Measurements from ENCODE around the gene SLC41A3.
"Not testable (repeated sequence)": the region's sequence is repeated elsewhere in the genome, so short reads cannot be mapped to it uniquely, and the experiment has no call there.

Gene SLC41A3

DNA sequence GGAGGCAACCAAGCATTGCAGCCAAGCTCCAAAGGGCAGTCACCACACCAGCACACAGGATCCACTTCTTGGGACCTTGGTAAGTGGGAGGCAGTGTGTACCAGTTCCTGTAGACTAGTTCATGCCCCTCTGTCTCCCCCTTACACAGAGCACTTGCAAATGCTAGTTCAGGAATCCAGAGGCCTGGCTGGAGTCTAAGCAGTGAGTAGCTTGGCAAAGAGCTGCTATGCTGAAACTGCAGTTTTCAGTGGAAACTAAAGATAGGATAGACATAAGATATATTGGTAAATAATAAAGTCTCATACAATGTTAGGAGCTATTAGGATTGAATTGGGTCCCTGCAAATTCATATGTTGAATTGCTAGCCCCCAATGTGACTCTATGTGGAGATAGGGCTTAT is 13.9 kb upstream of the SLC41A3 start:
- H3K36me3 Mint-ChIP-seq (ENCODE audit: low read depth) = no peaks in the 10 kb centered on the region
- peak overlapping the region in 2 of 3 experiments; percentile 61 to 66 for H3K27ac Mint-ChIP-seq
- peaks cover 4% of the 10 kb centered on the region for H3K27me3 Mint-ChIP-seq (ENCODE audit: low read depth)
- peaks cover 26% of the 10 kb centered on the region for H3K9me3 Mint-ChIP-seq
- TF ChIP-seq, protein P1, sequence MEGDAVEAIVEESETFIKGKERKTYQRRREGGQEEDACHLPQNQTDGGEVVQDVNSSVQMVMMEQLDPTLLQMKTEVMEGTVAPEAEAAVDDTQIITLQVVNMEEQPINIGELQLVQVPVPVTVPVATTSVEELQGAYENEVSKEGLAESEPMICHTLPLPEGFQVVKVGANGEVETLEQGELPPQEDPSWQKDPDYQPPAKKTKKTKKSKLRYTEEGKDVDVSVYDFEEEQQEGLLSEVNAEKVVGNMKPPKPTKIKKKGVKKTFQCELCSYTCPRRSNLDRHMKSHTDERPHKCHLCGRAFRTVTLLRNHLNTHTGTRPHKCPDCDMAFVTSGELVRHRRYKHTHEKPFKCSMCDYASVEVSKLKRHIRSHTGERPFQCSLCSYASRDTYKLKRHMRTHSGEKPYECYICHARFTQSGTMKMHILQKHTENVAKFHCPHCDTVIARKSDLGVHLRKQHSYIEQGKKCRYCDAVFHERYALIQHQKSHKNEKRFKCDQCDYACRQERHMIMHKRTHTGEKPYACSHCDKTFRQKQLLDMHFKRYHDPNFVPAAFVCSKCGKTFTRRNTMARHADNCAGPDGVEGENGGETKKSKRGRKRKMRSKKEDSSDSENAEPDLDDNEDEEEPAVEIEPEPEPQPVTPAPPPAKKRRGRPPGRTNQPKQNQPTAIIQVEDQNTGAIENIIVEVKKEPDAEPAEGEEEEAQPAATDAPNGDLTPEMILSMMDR (IDR thresholded peaks at IDR 0.05; ENCODE audit: unreplicated experiment in 3 of 3) = no peak
- H3K4me1 Mint-ChIP-seq = peaks cover 15% of the 10 kb centered on the region
- H3K4me3 Mint-ChIP-seq = no peak overlapping the region

DNA sequence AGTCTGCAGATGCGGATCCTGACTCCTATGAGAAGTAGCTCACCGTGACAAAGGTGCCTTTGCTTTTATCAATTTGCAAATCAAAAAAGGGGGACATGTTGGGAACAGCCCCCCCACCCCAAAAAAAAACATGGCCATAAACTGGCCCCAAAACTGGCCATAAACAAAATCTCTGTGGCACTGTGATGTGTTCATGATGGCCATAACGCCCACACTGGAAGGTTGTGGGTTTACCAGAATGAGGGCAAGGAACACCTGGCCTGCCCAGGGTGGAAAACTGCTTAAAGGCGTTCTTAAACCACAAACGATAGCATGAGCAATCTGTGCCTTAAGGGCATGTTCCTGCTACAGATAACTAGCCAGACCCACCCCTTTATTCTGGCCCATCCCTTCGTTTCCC is 12.3 kb upstream of the SLC41A3 start:
- not testable (repeated sequence) for H3K27ac Mint-ChIP-seq; H3K27me3 Mint-ChIP-seq (ENCODE audit: low read depth); H3K36me3 Mint-ChIP-seq (ENCODE audit: low read depth); H3K4me1 Mint-ChIP-seq; H3K4me3 Mint-ChIP-seq
- H3K9me3 Mint-ChIP-seq = peaks cover 35% of the 10 kb centered on the region

DNA sequence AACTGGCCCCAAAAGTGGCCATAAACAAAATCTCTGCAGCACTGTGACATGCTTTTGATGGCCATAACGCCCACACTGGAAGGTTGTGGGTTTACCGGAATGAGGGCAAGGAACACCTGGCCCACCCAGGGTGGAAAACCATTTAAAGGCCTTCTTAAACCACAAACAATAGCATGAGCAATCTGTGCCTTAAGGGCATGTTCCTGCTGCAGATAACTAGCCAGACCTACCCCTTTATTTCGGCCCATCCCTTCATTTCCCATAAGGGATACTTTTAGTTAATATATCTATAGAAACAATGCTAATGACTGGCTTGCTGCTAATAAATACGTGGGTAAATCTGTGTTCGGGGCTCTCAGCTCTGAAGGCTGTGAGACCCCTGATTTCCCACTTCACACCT is 8.2 kb upstream of the SLC41A3 start:
- peaks cover 43% of the 10 kb centered on the region for H3K9me3 Mint-ChIP-seq
- not testable (repeated sequence) for H3K27ac Mint-ChIP-seq; H3K27me3 Mint-ChIP-seq (ENCODE audit: low read depth); H3K4me1 Mint-ChIP-seq; H3K4me3 Mint-ChIP-seq; H3K36me3 Mint-ChIP-seq (ENCODE audit: low read depth)

DNA sequence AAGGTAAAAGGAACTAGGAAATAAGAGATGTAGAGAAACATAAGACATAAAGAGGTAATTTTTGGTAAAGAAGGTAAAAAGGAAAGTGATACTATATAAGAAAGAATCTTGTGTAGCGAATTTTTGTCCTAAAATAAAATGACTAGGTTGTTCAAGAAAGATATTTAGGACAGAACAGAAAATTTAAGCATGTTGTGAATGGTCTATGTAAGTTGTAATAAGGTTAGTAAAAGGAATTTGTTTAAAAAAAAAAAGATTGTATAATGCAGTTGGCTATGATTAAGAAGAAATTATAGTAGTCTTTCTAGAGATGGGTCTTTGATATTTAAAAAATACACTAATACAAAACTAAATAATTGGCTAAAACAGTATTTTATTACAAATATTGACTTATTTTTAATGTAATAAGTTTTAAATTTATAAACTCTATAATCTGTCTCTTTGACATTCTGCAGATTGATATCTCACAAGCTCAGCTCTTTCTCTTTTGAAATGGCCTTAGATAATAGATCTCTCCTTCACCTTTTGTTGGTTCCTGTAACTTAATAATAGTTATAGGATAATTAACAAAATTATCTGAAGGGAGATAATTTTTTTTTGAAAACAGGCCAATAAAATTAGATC is 3.7 kb upstream of the SLC41A3 start:
- peaks cover 6% of the 10 kb centered on the region for H3K36me3 Mint-ChIP-seq (ENCODE audit: low read depth)
- H3K9me3 Mint-ChIP-seq = peaks cover 24% of the 10 kb centered on the region
- H3K27me3 Mint-ChIP-seq (ENCODE audit: low read depth) = no peaks in the 10 kb centered on the region
- H3K4me3 Mint-ChIP-seq = no peak overlapping the region
- peaks cover 12% of the 10 kb centered on the region for H3K4me1 Mint-ChIP-seq
- TF ChIP-seq, protein P1 (IDR thresholded peaks at IDR 0.05; ENCODE audit: unreplicated experiment in 3 of 3) = no peak
- H3K27ac Mint-ChIP-seq = no peak overlapping the region

DNA sequence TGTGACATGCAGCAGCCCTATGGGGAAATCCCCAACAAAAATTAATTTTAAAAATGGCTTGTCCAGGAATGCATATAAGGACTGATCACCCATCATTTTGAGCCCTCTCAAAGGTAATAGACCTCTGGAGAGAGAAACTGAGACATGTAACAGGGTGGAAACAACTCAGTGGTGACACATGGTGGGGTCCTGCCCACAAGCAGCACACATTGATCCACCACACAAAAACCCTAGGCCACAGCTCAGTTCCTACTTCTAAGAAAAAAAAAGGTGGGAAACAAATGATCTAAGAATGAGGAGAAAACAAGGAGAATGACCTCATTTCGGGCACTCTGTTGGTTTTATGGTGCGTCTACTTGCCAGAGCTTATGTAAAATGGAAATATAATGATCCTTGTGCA is 1.9 kb upstream of the SLC41A3 start:
- peaks cover 12% of the 10 kb centered on the region for H3K4me1 Mint-ChIP-seq
- H3K27me3 Mint-ChIP-seq (ENCODE audit: low read depth) = no peaks in the 10 kb centered on the region
- peak overlapping the region in 2 of 3 experiments; percentile 52 to 87 for H3K27ac Mint-ChIP-seq
- peaks cover 11% of the 10 kb centered on the region for H3K9me3 Mint-ChIP-seq
- peak overlapping the region; percentile 81 to 92 (median 88) for H3K4me3 Mint-ChIP-seq
- TF ChIP-seq, protein P1 (IDR thresholded peaks at IDR 0.05; ENCODE audit: unreplicated experiment in 3 of 3) = no peak
- peaks cover 4% of the 10 kb centered on the region for H3K36me3 Mint-ChIP-seq (ENCODE audit: low read depth)

DNA sequence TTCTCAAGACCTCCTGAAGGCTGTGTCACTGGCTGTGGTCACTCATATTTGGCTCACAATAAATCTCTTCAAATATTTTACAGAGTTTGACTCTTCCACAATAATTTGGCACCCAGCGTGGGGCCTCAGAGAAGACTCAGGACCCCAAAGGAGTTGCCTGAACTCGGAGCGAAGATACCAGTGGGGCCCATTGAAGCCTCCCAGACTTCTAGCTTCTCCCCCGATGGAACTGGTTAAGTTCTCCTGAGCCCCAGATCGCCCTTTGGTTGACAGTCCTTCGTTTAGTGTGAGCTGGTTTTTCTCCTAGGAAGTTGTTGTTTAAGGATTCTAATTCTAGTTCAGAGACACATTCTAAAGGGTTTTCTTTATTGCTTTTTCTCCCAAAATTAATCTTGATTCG is 1.4 kb upstream of the SLC41A3 start:
- peak overlapping the region; percentile 81 to 92 (median 88) for H3K4me3 Mint-ChIP-seq
- TF ChIP-seq, protein P1 (IDR thresholded peaks at IDR 0.05; ENCODE audit: unreplicated experiment in 3 of 3) = no peak

DNA sequence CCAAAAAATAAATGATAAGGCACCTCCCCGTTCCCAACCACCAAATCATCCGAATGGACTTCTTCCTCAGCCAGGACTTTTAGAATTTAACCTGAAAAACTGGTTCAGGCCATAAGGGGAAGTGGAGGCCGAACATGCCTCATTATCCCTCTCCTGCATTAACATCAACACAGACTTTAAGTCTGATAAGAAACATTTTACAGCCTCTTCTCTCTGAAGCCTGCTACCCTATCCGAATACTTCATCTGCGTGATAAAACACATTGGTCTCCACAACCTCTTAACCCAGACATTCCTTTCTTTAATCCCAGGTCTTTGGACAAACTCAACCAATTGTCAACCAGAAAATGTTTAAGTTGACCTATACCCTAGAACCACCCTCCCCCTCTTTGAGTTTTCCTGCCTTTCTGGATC is 850 bp upstream of the SLC41A3 start:
- Mint-ChIP-seq H3K27ac (peak overlapping the region; percentile 52 to 88 (median 87)), H3K4me1 (peaks cover 12% of the 10 kb centered on the region), H3K27me3 (ENCODE audit: low read depth) (no peaks in the 10 kb centered on the region), H3K36me3 (ENCODE audit: low read depth) (peaks cover 12% of the 10 kb centered on the region), H3K4me3 (peak overlapping the region; percentile 81 to 92 (median 88)), H3K9me3 (peaks cover 9% of the 10 kb centered on the region)
- TF ChIP-seq, protein P1 (IDR thresholded peaks at IDR 0.05; ENCODE audit: unreplicated experiment in 3 of 3) = no peak

More for the DNA sequence above, 1.4 kb upstream of the SLC41A3 start:
- Mint-ChIP-seq H3K27ac (peak overlapping the region; percentile 52 to 88 (median 87)), H3K27me3 (ENCODE audit: low read depth) (no peaks in the 10 kb centered on the region), H3K36me3 (ENCODE audit: low read depth) (peaks cover 7% of the 10 kb centered on the region), H3K4me1 (peaks cover 12% of the 10 kb centered on the region), H3K9me3 (peaks cover 10% of the 10 kb centered on the region)

All from nephron (organoid).